Lung (tissue), 14 donors: ENCODE results near the gene OR2A1. TPM values are rescaled to one million over a fixed set of nuclear protein-coding genes. Genes with fewer than 3 reads are reported as not detected.
"Not testable (repeated sequence)": the region's sequence is repeated elsewhere in the genome, so short reads cannot be mapped to it uniquely, and the experiment has no call there.

Source experiments
- ATAC-seq: fragments of 200-7000 bp; cut with Tn5 transposase; one replicate; pipeline ENCODE4 v1.9.1; 2020; ENCODE audit warnings: moderate number of reproducible peaks; ENCODE audit not compliant: insufficient read depth, low FRiP score
- DNase-seq, 3 donors: peaks; one replicate each; pipeline ENCODE4 v3.0.0-alpha.2; 2013 to 2017
- H3K27ac ChIP-seq, 2 donors: one replicate each; pipeline ENCODE4 v1.5.1; 2013; ENCODE audit warnings: mild to moderate bottlenecking in 2 of 2, moderate library complexity in 2 of 2, control low read depth in 1 of 2, inconsistent platforms in 1 of 2, low read depth in 1 of 2, low read length in 1 of 2
- H3K27me3 ChIP-seq, 3 donors: one replicate each; pipeline ENCODE4 v1.5.1; 2013; ENCODE audit warnings: low read length in 2 of 3; ENCODE audit not compliant: control insufficient read depth in 3 of 3, insufficient read depth in 3 of 3
- H3K36me3 ChIP-seq, 4 donors: one replicate each; pipeline ENCODE4 v1.5.1; 2013; ENCODE audit warnings: low read length in 4 of 4, mild to moderate bottlenecking in 1 of 4, moderate library complexity in 1 of 4; ENCODE audit not compliant: control insufficient read depth in 4 of 4, insufficient read depth in 4 of 4
- H3K4me1 ChIP-seq, 5 donors: one replicate each; pipeline ENCODE4 v1.5.1; 2013; ENCODE audit warnings: low read length in 5 of 5, mild to moderate bottlenecking in 2 of 5, moderate library complexity in 1 of 5; ENCODE audit not compliant: control insufficient read depth in 5 of 5, insufficient read depth in 5 of 5
- H3K4me3 ChIP-seq: one replicate; pipeline ENCODE4 v1.5.1; 2013; ENCODE audit warnings: mild to moderate bottlenecking, control low read depth, moderate library complexity
- H3K9ac ChIP-seq, 2 donors: one replicate each; pipeline ENCODE4 v1.5.1; 2013; ENCODE audit warnings: low read length in 2 of 2, control low read depth in 1 of 2; ENCODE audit not compliant: insufficient read depth in 1 of 2
- H3K9me3 ChIP-seq, 4 donors: one replicate each; pipeline ENCODE4 v1.5.1; 2013; ENCODE audit warnings: low read length in 3 of 4, mild to moderate bottlenecking in 1 of 4, moderate library complexity in 1 of 4; ENCODE audit not compliant: control insufficient read depth in 4 of 4, insufficient read depth in 3 of 4
- WGBS, 2 donors: extraction: QIAGEN DNeasy Blood & Tissue Kit; methylation state at CpG; one replicate each; pipeline ENCODE4 v1.1.7; 2013; 5-methylcytosine and 5-hydroxymethylcytosine counted together
- long read RNA-seq, 5 donors: transcript quantifications; one replicate each; lab custom pipeline, GENCODE V29; 2026
- polyA plus RNA-seq, 2 donors: library from polyadenylated mRNA; stranded (reverse); fragments of 200-250 nt; gene quantifications; one replicate each; pipeline ENCODE4 v1.2.1, GENCODE V29; 2013
- total RNA-seq, 2 donors: library from RNA; depleted of rRNA in 1 of 2; stranded (reverse); fragments of >200 nt in 1 of 2; gene quantifications; one replicate each; pipeline ENCODE4 v1.2.1, GENCODE V29; 2014 to 2021
- donor health status: Bipolar disorder and iron deficiency.
- donor health status: healthy.
- donor health status: DM: yes; HTN: yes; CAD: no.

The OR2A1 gene, protein sequence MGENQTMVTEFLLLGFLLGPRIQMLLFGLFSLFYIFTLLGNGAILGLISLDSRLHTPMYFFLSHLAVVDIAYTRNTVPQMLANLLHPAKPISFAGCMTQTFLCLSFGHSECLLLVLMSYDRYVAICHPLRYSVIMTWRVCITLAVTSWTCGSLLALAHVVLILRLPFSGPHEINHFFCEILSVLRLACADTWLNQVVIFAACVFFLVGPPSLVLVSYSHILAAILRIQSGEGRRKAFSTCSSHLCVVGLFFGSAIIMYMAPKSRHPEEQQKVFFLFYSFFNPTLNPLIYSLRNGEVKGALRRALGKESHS
- total RNA-seq (not detected), polyA plus RNA-seq (under 1 TPM; 0.18 to 0.23 TPM)
- long read RNA-seq, donor 1, partial matches to known transcripts = 0 of 2 reads
- long read RNA-seq, donor 1, other reads (novel, unspliced or antisense) = 0 of 2 reads
- long read RNA-seq, donor 2, partial matches to known transcripts = 0 of 1 reads
- long read RNA-seq, donor 2, other reads (novel, unspliced or antisense) = 0 of 1 reads
- long read RNA-seq, donor 3, partial matches to known transcripts = 0 of 1 reads
- long read RNA-seq, donor 3, other reads (novel, unspliced or antisense) = 0 of 1 reads
- long read RNA-seq, donor 4 = 0 reads
- long read RNA-seq, donor 5 = 0 reads

DNA sequence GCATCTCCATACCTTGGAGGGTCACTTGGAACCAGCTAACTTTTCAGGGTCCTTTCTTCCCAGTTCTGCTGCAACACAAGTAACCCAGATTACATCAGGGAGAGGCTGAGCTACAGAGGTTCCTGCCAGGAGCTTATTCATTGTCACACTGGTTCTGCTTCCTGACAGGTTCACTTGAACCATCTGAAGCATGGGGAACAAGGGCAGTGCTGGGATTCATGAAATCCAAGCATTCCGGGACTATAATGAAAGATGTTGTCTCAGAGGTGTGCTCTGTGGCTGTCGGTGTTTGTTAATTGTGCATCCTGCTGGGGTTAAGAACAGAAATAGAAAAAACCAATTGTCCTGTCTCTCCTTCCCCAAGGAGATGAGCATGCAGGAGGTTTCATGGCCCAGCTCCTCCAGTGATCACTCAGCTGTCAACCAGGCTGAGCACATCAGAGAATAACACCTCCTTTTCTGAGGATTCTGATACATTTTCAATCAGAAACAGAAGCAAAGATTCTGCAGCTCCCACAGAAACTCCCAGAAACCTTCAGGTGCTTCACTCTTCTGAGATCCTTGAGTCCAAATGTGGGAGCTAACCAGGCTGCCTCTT lies at the start of gene OR2A1:
Gene OR2A1, plus strand, starts transcription at position 548 of the 598 bp plus-strand sequence. CDS start 5,706 bp downstream, outside the sequence.
- ATAC-seq, H3K4me3 ChIP-seq, H3K9me3 ChIP-seq, H3K4me1 ChIP-seq, H3K27ac ChIP-seq, H3K27me3 ChIP-seq, H3K9ac ChIP-seq, H3K36me3 ChIP-seq, DNase-seq: not testable (repeated sequence)
- WGBS, 2 donors = 100% methylated on average over 2 of the region's 2 CpGs; no CpG with 5 or more reads in 1 of the 2 donors

DNA sequence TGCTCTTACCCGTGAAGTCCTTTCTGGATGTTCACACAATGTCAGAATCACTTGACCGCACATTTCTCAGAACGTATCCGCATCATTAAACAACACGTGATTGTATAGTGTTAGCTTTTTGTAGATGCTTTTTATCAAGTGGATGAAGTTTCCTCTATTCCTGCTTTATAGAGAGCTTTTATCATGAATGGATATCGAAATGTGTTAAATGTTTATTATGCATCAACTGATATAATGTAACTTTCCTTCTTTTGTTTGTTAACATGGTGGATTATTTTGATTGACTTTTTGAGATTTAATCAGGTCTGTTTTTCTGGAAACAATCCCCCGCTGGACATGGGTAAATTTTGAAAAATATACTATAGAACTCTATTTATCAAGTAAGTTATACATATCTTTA lies 47.5 kb upstream of the OR2A1 start, which contains the start of gene OR2A7:
Gene OR2A7, minus strand, starts transcription at position 101 of the 400 bp plus-strand sequence. CDS start 5,164 bp downstream, outside the sequence.
- not testable (repeated sequence) for DNase-seq, H3K27ac ChIP-seq, H3K9me3 ChIP-seq, H3K4me3 ChIP-seq, H3K4me1 ChIP-seq, ATAC-seq, H3K27me3 ChIP-seq, H3K36me3 ChIP-seq, H3K9ac ChIP-seq
- 92 to 99% methylated on average over 6 of the region's 7 CpGs for WGBS, 2 donors

DNA sequence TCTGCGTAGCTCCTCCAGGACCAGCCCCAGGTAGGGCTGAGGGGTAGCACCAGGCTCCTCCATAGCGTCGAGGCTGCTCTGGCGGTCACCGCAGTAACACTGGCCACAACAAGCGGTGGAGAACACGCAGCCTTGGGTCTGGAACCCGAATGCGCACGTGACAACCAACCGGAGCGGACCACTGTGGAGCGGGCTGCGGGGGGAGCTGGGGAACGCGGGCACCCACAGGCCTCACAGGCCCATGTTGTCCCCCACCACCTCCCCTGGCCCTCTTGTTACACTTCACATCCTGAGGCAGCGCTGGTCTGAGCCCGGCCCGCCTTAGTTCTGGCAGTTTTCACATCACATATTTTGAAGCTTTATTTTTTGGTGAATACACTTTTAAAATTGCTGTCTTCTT lies 43.0 kb upstream of the OR2A1 start, which contains the start of gene CTAGE8:
Gene CTAGE8, minus strand, starts transcription at position 101 of the 400 bp plus-strand sequence. Its CDS starts 38 bp downstream, at position 63.
- WGBS, 2 donors = no CpG with 5 or more reads among the region's 19 CpGs

DNA sequence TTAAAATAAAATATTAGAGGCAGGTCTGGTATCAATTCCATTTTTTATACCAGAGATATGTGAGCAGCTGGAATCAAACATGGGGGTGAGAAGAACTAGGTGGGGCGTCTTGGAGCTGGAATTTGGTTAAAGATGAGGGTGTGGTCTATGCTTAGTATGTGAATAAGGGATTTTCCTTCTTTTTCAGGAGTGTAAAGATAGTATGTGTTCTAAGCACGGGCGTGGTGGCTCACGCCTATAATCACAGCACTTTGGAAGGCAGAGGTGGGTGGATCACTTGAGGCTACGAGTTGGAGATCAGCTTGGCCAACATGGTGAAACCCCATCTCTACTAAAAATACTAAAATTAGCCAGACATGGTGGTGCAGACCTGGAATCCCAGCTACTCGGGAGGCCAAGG lies 36.9 kb upstream of the OR2A1 start:
- not testable (repeated sequence) for ATAC-seq, DNase-seq

More for the DNA sequence above, 43.0 kb upstream of the OR2A1 start, which contains the start of gene CTAGE8:
- not testable (repeated sequence) for H3K4me3 ChIP-seq, DNase-seq, H3K36me3 ChIP-seq, H3K27me3 ChIP-seq, ATAC-seq, H3K27ac ChIP-seq, H3K9me3 ChIP-seq, H3K9ac ChIP-seq, H3K4me1 ChIP-seq

DNA sequence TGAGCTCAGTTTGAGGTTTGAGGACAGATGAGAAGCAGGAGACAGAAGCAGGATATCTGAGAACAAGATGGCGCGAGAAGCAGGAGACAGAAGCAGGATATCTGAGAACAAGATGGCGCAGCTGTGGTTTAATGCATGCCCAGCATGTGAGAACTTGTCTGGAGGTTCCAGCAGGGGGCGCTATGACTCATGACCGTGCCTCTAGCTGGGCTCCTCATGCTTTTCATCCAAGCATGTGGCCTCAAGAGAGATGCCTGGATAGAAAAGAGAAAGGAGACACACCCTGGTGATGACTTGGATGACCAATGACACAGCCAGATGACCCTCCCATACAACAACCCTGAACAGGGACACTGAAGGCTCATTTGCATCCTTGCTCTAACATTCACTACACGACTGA lies 32.2 kb upstream of the OR2A1 start:
- H3K27ac ChIP-seq = not testable (repeated sequence)
- 96 to 99% methylated on average over 3 of the region's 6 CpGs for WGBS, 2 donors

More for the DNA sequence above, 36.9 kb upstream of the OR2A1 start:
- not testable (repeated sequence) for H3K27ac ChIP-seq, H3K27me3 ChIP-seq, H3K9ac ChIP-seq, H3K9me3 ChIP-seq, H3K4me1 ChIP-seq, H3K36me3 ChIP-seq, H3K4me3 ChIP-seq
- 93 to 99% methylated on average over 4 of the region's 6 CpGs for WGBS, 2 donors

DNA sequence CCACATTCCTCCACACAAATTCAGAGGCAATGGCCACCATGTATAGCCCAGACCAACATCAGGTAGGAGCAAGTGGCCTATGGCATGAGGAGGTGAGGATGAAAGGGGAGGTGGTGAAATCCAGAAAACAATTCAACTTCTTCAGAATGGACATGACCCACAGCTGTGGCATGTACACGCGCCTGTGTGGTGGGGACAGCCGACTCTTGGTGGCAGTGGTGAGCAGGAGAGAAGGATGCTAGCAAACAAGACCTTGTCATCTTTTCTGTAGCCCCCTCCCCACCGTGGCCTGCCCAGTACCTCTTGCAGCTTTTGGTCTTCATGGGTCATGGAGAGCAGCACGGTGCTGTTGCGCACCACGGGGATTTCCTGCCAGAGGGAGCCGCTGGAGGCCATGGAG lies 30.2 kb upstream of the OR2A1 start:
- ATAC-seq, H3K9ac ChIP-seq: not testable (repeated sequence)

More for the DNA sequence above, 32.2 kb upstream of the OR2A1 start:
- not testable (repeated sequence) for DNase-seq, ATAC-seq, H3K9me3 ChIP-seq, H3K4me3 ChIP-seq, H3K36me3 ChIP-seq, H3K9ac ChIP-seq, H3K27me3 ChIP-seq, H3K4me1 ChIP-seq

DNA sequence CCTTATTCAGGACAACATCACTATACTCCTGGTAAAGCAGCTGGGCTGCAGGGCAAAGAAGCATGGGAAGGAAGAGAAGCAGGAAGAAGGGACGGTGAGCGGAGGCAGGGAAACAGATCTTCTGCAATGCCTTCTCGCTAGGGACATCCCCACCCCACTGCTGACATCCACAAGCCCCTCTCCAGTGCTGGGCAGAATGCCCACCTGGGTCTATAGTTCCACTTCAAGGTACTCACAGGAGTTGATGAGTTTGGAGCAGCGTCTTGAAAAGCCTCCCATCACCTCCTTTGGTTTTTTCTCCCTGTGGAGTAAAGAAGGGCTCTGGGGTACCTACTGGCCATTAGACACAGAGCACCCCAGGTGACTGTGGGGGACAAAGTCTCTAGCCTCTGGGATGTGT lies 29.7 kb upstream of the OR2A1 start:
- DNase-seq, H3K27me3 ChIP-seq, H3K9me3 ChIP-seq, H3K4me1 ChIP-seq, H3K4me3 ChIP-seq, H3K27ac ChIP-seq, ATAC-seq, H3K9ac ChIP-seq, H3K36me3 ChIP-seq: not testable (repeated sequence)
- WGBS, 2 donors = 78 to 79% methylated on average over 2 of the region's 4 CpGs

More for the DNA sequence above, 30.2 kb upstream of the OR2A1 start:
- not testable (repeated sequence) for H3K9me3 ChIP-seq, H3K4me1 ChIP-seq, H3K27me3 ChIP-seq, H3K27ac ChIP-seq, DNase-seq, H3K4me3 ChIP-seq, H3K36me3 ChIP-seq
- WGBS, 2 donors = no CpG with 5 or more reads among the region's 8 CpGs
